Measurements from ENCODE around the gene ENTPD6. TPM values are rescaled to one million over a fixed set of nuclear protein-coding genes. Genes with fewer than 3 reads are reported as not detected.
A peak's percentile ranks its signal among the peaks of the same experiment; 100 is the strongest.
"Not testable (repeated sequence)": the region's sequence is repeated elsewhere in the genome, so short reads cannot be mapped to it uniquely, and the experiment has no call there.

The ENTPD6 gene
- total and polyA plus RNA-seq, 9 donors, result 29.5 to 44.3 (median 33.8) TPM

- no peak overlapping the region for H3K4me3 ChIP-seq (ENCODE audit: low read length)
- WGBS (ENCODE audit: insufficient coverage), result 63% methylated on average over 6 of the region's 8 CpGs
- no peaks in the 10 kb centered on the region for H3K9me3 ChIP-seq (replicated peaks; ENCODE audit: control insufficient read depth, low read depth, low read length)
- peak overlapping the region; percentile 13 for H3K27ac ChIP-seq (ENCODE audit: low read length)
- no peak for DNase-seq
- H3K36me3 ChIP-seq (ENCODE audit: control insufficient read depth, insufficient read depth, low read length), result peaks cover 9% of the 10 kb centered on the region
- H3K4me1 ChIP-seq (ENCODE audit: control insufficient read depth, insufficient read depth, low read length), result peaks cover 17% of the 10 kb centered on the region
- no peaks in the 10 kb centered on the region for H3K27me3 ChIP-seq (ENCODE audit: control insufficient read depth, insufficient read depth, low read length)
Measured at GRCh38 chr20:25230166-25230831, 34.8 kb downstream of the ENTPD6 start.

- no peak for DNase-seq
- whole genome bisulfite sequencing (ENCODE audit: insufficient coverage), result 72% methylated on average over 2 of the region's 10 CpGs
Measured at GRCh38 chr20:25233016-25233772, 37.7 kb downstream of the ENTPD6 start.

GRCh38 chr20:25234009-25234849, 38.7 kb downstream of the ENTPD6 start:
- H3K27ac ChIP-seq (ENCODE audit: low read length); H3K9me3 ChIP-seq (replicated peaks; ENCODE audit: control insufficient read depth, low read depth, low read length); H3K4me1 ChIP-seq (ENCODE audit: control insufficient read depth, insufficient read depth, low read length); H3K36me3 ChIP-seq (ENCODE audit: control insufficient read depth, insufficient read depth, low read length); H3K4me3 ChIP-seq (ENCODE audit: low read length); DNase-seq: not testable (repeated sequence)
- 71% methylated on average over 2 of the region's 8 CpGs for WGBS (ENCODE audit: insufficient coverage)
- peaks cover 11% of the 10 kb centered on the region for H3K27me3 ChIP-seq (ENCODE audit: control insufficient read depth, insufficient read depth, low read length)

More at GRCh38 chr20:25233016-25233772, 37.7 kb downstream of the ENTPD6 start:
- H3K4me1 ChIP-seq (ENCODE audit: control insufficient read depth, insufficient read depth, low read length), result peaks cover 1% of the 10 kb centered on the region
- H3K27ac ChIP-seq (ENCODE audit: low read length), result no peak overlapping the region
- H3K4me3 ChIP-seq (ENCODE audit: low read length), result no peak overlapping the region
- H3K9me3 ChIP-seq (replicated peaks; ENCODE audit: control insufficient read depth, low read depth, low read length), result no peaks in the 10 kb centered on the region
- H3K36me3 ChIP-seq (ENCODE audit: control insufficient read depth, insufficient read depth, low read length), result peaks cover 3% of the 10 kb centered on the region
- peaks cover 11% of the 10 kb centered on the region for H3K27me3 ChIP-seq (ENCODE audit: control insufficient read depth, insufficient read depth, low read length)

- Histone ChIP-seq H3K27ac (ENCODE audit: low read length) (no peak overlapping the region), H3K36me3 (ENCODE audit: control insufficient read depth, insufficient read depth, low read length) (no peaks in the 10 kb centered on the region), H3K4me3 (ENCODE audit: low read length) (no peak overlapping the region), H3K27me3 (ENCODE audit: control insufficient read depth, insufficient read depth, low read length) (peaks cover 11% of the 10 kb centered on the region), H3K9me3 (replicated peaks; ENCODE audit: control insufficient read depth, low read depth, low read length) (no peaks in the 10 kb centered on the region), H3K4me1 (ENCODE audit: control insufficient read depth, insufficient read depth, low read length) (peaks cover 5% of the 10 kb centered on the region)
- no peak for DNase-seq
- WGBS (ENCODE audit: insufficient coverage), result 64% methylated on average over 13 of the region's 15 CpGs
Measured at GRCh38 chr20:25236450-25237304, 41.2 kb downstream of the ENTPD6 start.

- Histone ChIP-seq H3K9me3 (replicated peaks; ENCODE audit: control insufficient read depth, low read depth, low read length) (no peaks in the 10 kb centered on the region), H3K4me1 (ENCODE audit: control insufficient read depth, insufficient read depth, low read length) (peaks cover 5% of the 10 kb centered on the region), H3K4me3 (ENCODE audit: low read length) (no peak overlapping the region), H3K36me3 (ENCODE audit: control insufficient read depth, insufficient read depth, low read length) (no peaks in the 10 kb centered on the region), H3K27ac (ENCODE audit: low read length) (no peak overlapping the region), H3K27me3 (ENCODE audit: control insufficient read depth, insufficient read depth, low read length) (peaks cover 16% of the 10 kb centered on the region)
- WGBS (ENCODE audit: insufficient coverage), result 45% methylated on average over 8 of the region's 10 CpGs
- peak; percentile 49 for DNase-seq
Measured at GRCh38 chr20:25237610-25238318, 42.3 kb downstream of the ENTPD6 start.

GRCh38 chr20:25238319-25239037, 43.0 kb downstream of the ENTPD6 start:
- Histone ChIP-seq H3K4me1 (ENCODE audit: control insufficient read depth, insufficient read depth, low read length) (peaks cover 5% of the 10 kb centered on the region), H3K36me3 (ENCODE audit: control insufficient read depth, insufficient read depth, low read length) (no peaks in the 10 kb centered on the region), H3K4me3 (ENCODE audit: low read length) (no peak overlapping the region), H3K27ac (ENCODE audit: low read length) (no peak overlapping the region), H3K27me3 (ENCODE audit: control insufficient read depth, insufficient read depth, low read length) (peaks cover 16% of the 10 kb centered on the region), H3K9me3 (replicated peaks; ENCODE audit: control insufficient read depth, low read depth, low read length) (no peaks in the 10 kb centered on the region)
- no peak for DNase-seq
- WGBS (ENCODE audit: insufficient coverage), result 74% methylated on average over 2 of the region's 12 CpGs

- Histone ChIP-seq H3K36me3 (ENCODE audit: control insufficient read depth, insufficient read depth, low read length) (no peaks in the 10 kb centered on the region), H3K4me3 (ENCODE audit: low read length) (no peak overlapping the region), H3K9me3 (replicated peaks; ENCODE audit: control insufficient read depth, low read depth, low read length) (no peaks in the 10 kb centered on the region), H3K27me3 (ENCODE audit: control insufficient read depth, insufficient read depth, low read length) (peaks cover 16% of the 10 kb centered on the region), H3K27ac (ENCODE audit: low read length) (no peak overlapping the region), H3K4me1 (ENCODE audit: control insufficient read depth, insufficient read depth, low read length) (peaks cover 5% of the 10 kb centered on the region)
- DNase-seq, result no peak
- 89% methylated on average over 14 of the region's 19 CpGs for WGBS (ENCODE audit: insufficient coverage)
Measured at GRCh38 chr20:25239387-25240370, 44.2 kb downstream of the ENTPD6 start.
